ENCODE results near the gene ETFBKMT. TPM values are rescaled to one million over a fixed set of nuclear protein-coding genes. Genes with fewer than 3 reads are reported as not detected.
"Not testable (repeated sequence)": the region's sequence is repeated elsewhere in the genome, so short reads cannot be mapped to it uniquely, and the experiment has no call there.

ETFBKMT gene
- total RNA-seq, 4 donors from 2014 or later = 1.3 to 27.6 (median 5.6) TPM

GRCh38 chr12:31658471-31659086 is 909 bp upstream of the ETFBKMT start:
- intact Hi-C loops (cut with DNase I; ENCODE audit: low total_unique reads) = no loop called here
- peak overlapping the region; percentile 62 to 69 for H3K4me3 ChIP-seq
- H3K4me1 ChIP-seq = no peaks in the 10 kb centered on the region
- H3K27me3 ChIP-seq = no peaks in the 10 kb centered on the region
- peak overlapping the region; percentile 95 to 96 for H3K27ac ChIP-seq
- TF ChIP-seq CTCF (IDR thresholded peaks at IDR 0.05) (no peak), POLR2A (IDR thresholded peaks at IDR 0.05) (no peak)
- no peak for DNase-seq
- no peaks in the 10 kb centered on the region for H3K9me3 ChIP-seq
- no peaks in the 10 kb centered on the region for H3K36me3 ChIP-seq

- no peaks in the 10 kb centered on the region for H3K9me3 ChIP-seq
- no peak overlapping the region for H3K27ac ChIP-seq
- H3K4me1 ChIP-seq = no peaks in the 10 kb centered on the region
- DNase-seq = no peak
- intact Hi-C loops (cut with DNase I; ENCODE audit: low total_unique reads) = no loop called here
- H3K4me3 ChIP-seq = no peak overlapping the region
- no peaks in the 10 kb centered on the region for H3K36me3 ChIP-seq
- TF ChIP-seq POLR2A (IDR thresholded peaks at IDR 0.05) (no peak), CTCF (IDR thresholded peaks at IDR 0.05) (no peak)
- no peaks in the 10 kb centered on the region for H3K27me3 ChIP-seq
These were observed 2.8 kb downstream of the ETFBKMT start for GRCh38 chr12:31662176-31662849.

GRCh38 chr12:31663576-31663975 is 4.1 kb downstream of the ETFBKMT start:
- intact Hi-C loops (cut with DNase I; ENCODE audit: low total_unique reads) = no loop called here
- Histone ChIP-seq H3K27ac (no peak overlapping the region), H3K36me3 (no peaks in the 10 kb centered on the region), H3K9me3 (no peaks in the 10 kb centered on the region), H3K4me3 (no peak overlapping the region), H3K27me3 (no peaks in the 10 kb centered on the region), H3K4me1 (no peaks in the 10 kb centered on the region)
- no peak for TF ChIP-seq CTCF (IDR thresholded peaks at IDR 0.05)
- TF ChIP-seq POLR2A (IDR thresholded peaks at IDR 0.05) = no peak
- DNase-seq = no peak

- TF ChIP-seq CTCF (IDR thresholded peaks at IDR 0.05) = no peak
- no peak for TF ChIP-seq POLR2A (IDR thresholded peaks at IDR 0.05)
- no peak for DNase-seq
- Histone ChIP-seq H3K4me1 (no peaks in the 10 kb centered on the region), H3K4me3 (no peak overlapping the region), H3K27ac (no peak overlapping the region), H3K9me3 (no peaks in the 10 kb centered on the region), H3K27me3 (no peaks in the 10 kb centered on the region), H3K36me3 (no peaks in the 10 kb centered on the region)
- intact Hi-C loops (cut with DNase I; ENCODE audit: low total_unique reads) = no loop called here
These were observed 4.5 kb downstream of the ETFBKMT start for GRCh38 chr12:31664038-31664437.

- DNase-seq = no peak
- H3K27ac ChIP-seq = no peak overlapping the region
- no peaks in the 10 kb centered on the region for H3K4me1 ChIP-seq
- H3K27me3 ChIP-seq = no peaks in the 10 kb centered on the region
- H3K36me3 ChIP-seq = peaks cover 0 to 4% of the 10 kb centered on the region in 2 donors
- TF ChIP-seq CTCF (IDR thresholded peaks at IDR 0.05) (no peak), POLR2A (IDR thresholded peaks at IDR 0.05) (no peak)
- H3K4me3 ChIP-seq = no peak overlapping the region
- H3K9me3 ChIP-seq = no peaks in the 10 kb centered on the region
- intact Hi-C loops (cut with DNase I; ENCODE audit: low total_unique reads) = no loop called here
These were observed 9.5 kb downstream of the ETFBKMT start for GRCh38 chr12:31669020-31669419.

GRCh38 chr12:31669582-31669981 is 10.1 kb downstream of the ETFBKMT start:
- DNase-seq; H3K27ac ChIP-seq; H3K4me3 ChIP-seq; H3K27me3 ChIP-seq; H3K4me1 ChIP-seq; H3K36me3 ChIP-seq; H3K9me3 ChIP-seq; intact Hi-C loops (cut with DNase I; ENCODE audit: low total_unique reads): not testable (repeated sequence)
